Left renal pelvis (tissue), 4 donors: ENCODE measurements around the gene SMC5. TPM values are rescaled to one million over a fixed set of nuclear protein-coding genes. Genes with fewer than 3 reads are reported as not detected.
A peak's percentile ranks its signal among the peaks of the same experiment; 100 is the strongest.
"Not testable (repeated sequence)": the region's sequence is repeated elsewhere in the genome, so short reads cannot be mapped to it uniquely, and the experiment has no call there.

Experiments used
- DNase-seq, 4 donors: peaks; one replicate each; pipeline ENCODE4 v3.0.0-alpha.2; 2013; ENCODE audit warnings: low read depth in 4 of 4, low spot score in 3 of 4
- polyA plus RNA-seq, 4 donors: library from polyadenylated mRNA; unstranded; fragments of 120-200 nt; gene quantifications; one replicate each; pipeline ENCODE4 v1.2.1, GENCODE V29; 2013; ENCODE audit not compliant: insufficient read length in 4 of 4

Gene SMC5
- polyA plus RNA-seq, 4 donors: 40.5 to 55.0 (median 49.9) TPM

DNA sequence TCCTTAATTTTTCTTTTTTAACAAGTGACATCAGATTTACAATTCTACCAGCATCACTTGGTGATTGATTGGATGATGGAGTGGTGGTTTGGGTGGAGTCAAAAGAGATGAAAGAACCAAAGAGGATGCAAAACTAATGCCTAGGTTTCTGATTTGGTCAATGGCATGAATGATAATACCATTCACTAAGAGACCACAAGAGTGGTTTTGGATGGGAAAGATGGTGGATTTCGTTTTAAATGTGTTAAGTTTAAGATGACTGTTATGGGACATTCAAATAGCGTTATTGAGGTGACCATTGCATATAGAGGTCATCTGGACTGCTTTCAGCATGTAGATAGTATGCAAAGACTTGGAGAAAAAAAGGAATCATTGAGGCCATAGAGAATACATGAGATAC lies 3.6 kb downstream of the SMC5 start:
- no peak for DNase-seq

GRCh38 chr9:70262948-70263347 lies 4.2 kb downstream of the SMC5 start:
- DNase-seq: no peak

DNA sequence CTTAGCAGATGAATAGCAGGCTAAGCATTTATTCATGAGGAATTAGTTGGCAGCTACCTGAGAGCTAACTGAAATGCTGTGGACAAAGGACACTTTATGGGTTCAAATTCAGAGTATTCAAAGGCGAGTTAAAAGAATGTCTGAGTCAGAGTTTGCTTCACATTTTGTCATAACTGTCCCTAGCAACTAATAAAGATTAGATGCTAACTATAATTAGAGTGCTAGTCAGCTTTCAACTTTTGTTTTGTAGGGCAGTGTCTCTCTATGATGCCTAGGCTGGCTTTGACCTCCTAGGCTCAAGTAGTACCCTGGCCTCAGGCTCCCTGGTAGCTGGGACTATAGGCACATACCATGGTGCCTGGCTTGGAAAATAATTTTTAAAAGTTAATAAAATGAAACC lies 4.6 kb downstream of the SMC5 start:
- no peak for DNase-seq

DNA sequence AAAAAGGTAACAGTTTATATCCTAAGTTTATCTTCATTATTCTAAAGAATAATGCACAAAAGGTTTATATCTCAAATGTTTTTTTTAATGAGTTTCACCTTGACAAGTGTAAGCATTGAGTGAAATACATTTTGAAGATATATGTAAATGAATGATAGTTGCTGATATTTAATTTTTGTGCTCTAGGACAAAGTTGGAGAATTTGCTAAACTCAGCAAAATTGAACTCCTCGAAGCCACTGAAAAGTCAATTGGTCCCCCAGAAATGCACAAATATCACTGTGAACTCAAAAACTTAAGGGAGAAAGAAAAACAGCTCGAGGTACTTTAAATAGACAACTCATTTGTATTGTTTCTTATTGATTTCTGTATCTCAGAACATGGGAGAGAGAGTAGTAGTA lies 19.5 kb downstream of the SMC5 start:
- DNase-seq: no peak

GRCh38 chr9:70283848-70284247 lies 25.1 kb downstream of the SMC5 start:
- no peak for DNase-seq

GRCh38 chr9:70285246-70285645 lies 26.5 kb downstream of the SMC5 start:
- DNase-seq: peak in 3 of 4 donors; percentile 18 to 37 (median 20)

DNA sequence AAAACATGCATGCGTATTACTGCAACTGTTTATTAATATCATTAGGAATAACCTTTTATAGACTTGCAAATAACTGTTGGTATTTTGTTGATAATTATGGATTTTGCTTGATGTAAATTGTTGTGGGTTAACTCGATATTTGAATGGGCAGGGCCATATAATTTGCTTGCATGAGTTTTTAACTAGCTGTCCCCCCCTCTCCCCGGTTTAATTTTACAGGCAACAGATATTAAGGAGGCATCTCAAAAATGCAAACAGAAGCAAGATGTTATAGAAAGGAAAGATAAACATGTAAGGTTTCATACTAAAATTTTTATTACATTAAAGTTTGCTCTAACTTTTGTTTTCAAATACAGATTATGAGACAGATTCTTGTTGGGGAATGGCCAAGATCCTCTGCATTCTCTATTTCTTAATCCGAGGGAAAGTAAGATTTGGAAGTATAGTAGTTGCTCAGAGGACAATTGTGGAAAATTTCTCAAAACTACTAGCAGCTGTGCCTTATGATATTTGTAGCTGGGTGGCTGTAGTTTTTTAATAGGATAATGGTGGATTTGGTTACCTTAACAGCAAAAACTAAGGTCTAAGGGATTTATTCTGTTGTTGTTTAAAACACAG lies 27.3 kb downstream of the SMC5 start:
- no peak for DNase-seq

- no peak for DNase-seq
These were observed 31.8 kb downstream of the SMC5 start for GRCh38 chr9:70290626-70291025.

DNA sequence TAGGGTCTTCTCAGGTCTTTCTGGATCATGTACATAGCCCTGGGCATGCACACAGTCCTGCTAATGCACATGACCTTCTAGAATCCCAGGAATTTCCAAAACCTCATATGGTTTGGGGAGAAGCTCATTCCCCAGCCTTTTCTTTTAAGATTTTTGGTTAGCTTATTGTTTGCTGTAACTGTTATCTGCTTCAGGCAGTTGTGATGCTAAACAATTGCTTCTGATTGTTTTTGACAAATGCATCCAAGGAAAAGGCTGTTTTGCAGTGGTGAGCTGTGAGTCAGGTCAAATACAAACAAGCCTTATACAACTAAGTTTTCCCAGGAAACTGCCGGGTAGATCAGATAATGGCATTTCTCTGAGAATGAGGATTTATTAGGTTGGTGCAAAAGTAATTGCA lies 32.7 kb downstream of the SMC5 start:
- no peak for DNase-seq

DNA sequence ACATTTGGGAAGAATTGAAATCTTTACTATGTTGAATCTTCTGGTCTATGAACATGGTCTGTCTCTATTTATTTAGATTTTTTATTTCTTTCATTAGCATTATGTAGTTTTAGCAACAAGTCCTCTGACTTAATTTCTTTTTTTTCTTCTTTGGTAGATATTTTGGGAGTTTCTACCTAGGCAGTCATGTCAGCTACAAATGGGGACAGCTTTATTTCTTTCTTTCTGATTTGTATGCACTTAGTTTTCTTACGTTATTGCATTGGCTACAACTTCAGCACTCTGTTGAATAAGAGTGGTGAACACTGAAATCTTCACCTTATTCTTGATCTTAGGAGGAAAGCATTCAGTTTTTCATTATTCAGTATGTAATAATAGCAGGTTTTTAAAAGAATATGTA lies 33.5 kb downstream of the SMC5 start:
- no peak for DNase-seq

DNA sequence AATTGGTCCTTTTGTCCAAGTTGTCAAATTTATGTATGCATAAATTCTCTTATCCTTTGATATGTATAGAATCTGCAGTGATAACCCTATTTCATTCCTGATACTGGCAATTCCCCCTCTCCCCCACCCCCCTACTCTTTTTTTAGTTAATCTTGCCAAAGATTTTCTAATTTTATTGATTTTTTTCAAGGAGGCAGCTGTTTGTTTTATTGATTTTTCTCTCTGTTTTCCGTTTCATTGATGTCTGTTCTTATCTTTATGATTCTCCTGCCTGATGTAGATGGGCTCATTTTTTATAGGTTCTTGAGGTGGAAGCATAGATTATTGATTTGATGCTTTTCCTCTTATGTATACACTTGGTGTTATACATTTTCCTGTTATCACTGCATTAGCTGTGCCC lies 34.4 kb downstream of the SMC5 start:
- no peak for DNase-seq

DNA sequence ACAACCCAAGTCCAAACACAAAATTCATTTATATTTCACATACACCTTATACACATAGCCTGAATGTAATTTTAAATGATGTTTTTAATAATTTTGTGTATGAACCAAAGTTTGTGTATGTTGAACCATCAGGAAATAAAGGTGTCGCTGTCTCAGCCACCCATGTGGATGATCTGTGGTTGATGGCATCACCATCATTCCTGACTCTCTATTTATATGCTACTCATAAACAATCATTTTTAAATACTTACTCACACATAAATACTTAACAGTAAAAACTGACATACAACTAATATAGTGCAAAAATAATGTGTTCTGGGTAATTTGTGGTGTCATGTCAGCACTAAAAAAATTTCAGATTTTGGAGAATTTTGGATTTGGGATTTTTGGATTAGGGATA lies 38.4 kb downstream of the SMC5 start:
- DNase-seq: no peak

GRCh38 chr9:70298245-70298771 lies 39.5 kb downstream of the SMC5 start:
- DNase-seq: no peak

DNA sequence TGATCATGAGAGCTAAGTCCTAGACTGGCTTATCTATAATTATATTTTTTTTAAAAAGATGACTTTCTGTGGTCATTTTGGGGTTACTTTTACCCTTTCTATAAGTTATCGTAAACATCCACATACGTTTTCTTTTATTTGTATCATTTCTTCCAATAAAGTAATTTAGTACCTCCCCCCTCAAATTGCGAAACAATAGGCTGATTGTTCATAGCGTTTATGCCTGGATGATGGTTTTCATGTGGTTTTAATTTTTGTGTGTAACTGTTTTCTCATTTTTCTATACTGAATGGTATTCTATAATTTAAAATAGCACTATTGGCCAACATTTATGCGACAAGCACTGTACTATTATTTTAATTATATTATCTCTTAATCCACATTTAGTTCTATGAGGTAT lies 44.5 kb downstream of the SMC5 start:
- no peak for DNase-seq

- DNase-seq: no peak
These were observed 46.0 kb downstream of the SMC5 start for GRCh38 chr9:70304810-70305209.

GRCh38 chr9:70315389-70315788 lies 56.6 kb downstream of the SMC5 start:
- no peak for DNase-seq

DNA sequence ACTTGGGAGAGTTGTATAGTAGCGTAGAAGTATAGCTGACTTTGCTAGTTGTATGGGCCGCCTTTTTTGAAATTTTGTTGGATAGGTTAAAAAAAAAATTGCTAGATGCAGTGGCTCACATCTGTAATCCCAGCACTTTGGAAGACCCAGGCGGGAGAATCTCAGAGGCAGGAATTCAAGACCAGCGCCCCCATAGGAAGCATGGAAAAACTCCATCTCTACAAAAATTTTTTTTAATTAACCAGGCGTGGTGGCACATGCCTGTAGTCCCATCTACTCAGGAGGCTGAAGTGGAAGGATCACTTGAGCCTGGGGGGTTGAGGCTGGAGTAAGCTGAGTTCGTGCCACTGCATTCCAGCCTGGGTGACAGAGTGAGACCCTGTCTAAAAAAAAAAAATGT lies 59.2 kb downstream of the SMC5 start:
- no peak for DNase-seq

GRCh38 chr9:70322096-70322495 lies 63.3 kb downstream of the SMC5 start:
- no peak for DNase-seq

- no peak for DNase-seq
These were observed 66.2 kb downstream of the SMC5 start for GRCh38 chr9:70324963-70325362.

GRCh38 chr9:70328625-70329024 lies 69.8 kb downstream of the SMC5 start:
- DNase-seq: not testable (repeated sequence)

DNA sequence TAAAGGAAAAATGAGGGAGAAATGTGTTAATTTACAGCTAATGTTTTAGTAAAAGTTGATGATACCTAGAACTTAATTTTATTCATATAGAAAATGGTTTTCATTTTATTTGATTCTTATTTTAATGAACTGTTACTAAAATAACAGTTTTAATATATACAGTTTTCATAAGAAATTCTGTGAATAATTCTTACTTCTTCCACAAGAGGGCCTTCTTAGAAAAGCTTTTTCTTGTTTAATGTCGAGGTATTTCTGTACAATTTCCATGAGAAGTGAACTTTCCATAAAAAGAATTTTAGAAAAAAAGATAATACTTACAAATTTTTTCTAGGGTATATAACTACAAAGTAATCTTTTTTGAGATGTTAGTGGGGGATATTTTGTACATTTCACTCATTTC lies 81.8 kb downstream of the SMC5 start:
- DNase-seq: peak in 2 of 4 donors; percentile 1 to 6

DNA sequence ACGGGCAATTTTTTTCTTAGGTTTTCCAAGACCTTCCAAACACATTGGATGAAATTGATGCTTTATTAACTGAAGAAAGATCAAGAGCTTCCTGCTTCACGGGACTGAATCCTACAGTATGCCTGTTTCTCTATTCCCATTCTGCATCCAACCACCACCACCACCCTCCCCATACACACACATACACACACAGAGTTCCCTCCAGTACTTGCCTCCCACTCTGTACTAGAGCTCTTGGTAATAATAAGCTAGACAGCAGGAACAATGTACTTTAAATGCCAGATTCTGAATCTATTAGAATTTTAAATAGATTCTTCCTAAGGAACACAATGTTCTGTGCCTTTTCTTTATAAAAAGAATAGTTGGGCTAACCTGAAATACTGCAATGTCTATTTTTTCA lies 88.3 kb downstream of the SMC5 start:
- DNase-seq: no peak

DNA sequence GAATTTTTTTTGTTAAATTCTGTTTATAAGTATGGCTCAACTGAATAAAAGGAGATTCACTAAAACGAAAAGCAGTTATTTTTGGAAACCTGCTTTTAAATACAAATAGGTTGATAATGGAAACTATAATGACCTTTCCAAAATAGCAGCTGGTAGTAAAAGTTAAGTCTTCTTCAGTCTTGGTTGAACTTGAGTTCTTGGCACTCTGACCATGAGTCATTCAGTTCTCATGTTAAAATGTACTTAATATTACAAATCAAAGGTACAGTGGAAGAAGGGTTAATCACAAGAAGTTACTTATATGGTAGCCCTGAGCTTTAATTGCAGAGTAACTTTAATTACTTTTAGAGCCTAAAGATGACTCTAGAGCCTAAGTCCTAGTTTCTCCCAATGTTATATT lies 93.6 kb downstream of the SMC5 start:
- DNase-seq: no peak
